Neural cell (in vitro differentiated cells): Measurements from ENCODE around the gene EIF2S2.
"Not testable (repeated sequence)": the region's sequence is repeated elsewhere in the genome, so short reads cannot be mapped to it uniquely, and the experiment has no call there.

Source experiments
- CTCF ChIP-seq: fragments of 450-650 bp; IDR thresholded peaks from 2 replicates; pipeline ENCODE4 v1.5.1; 2014; ENCODE audit warnings: antibody characterized with exemption, mild to moderate bottlenecking, moderate library complexity; ENCODE audit not compliant: poor library complexity, severe bottlenecking
- EP300 ChIP-seq: fragments of 450-650 bp; conservative IDR thresholded peaks from 2 replicates; pipeline ENCODE4 v1.6.1; 2014; ENCODE audit warnings: antibody characterized with exemption, mild to moderate bottlenecking, moderate library complexity; ENCODE audit not compliant: poor library complexity, severe bottlenecking
- EZH2 ChIP-seq: fragments of 200-600, 300-800 bp; shearing (Covaris generic), sonication (generic); IDR thresholded peaks from 2 replicates; pipeline ENCODE4 v1.6.1; 2014; ENCODE audit warnings: antibody characterized with exemption, low read length, borderline replicate concordance, mild to moderate bottlenecking; ENCODE audit not compliant: insufficient read depth, poor library complexity, severe bottlenecking
- MXI1 ChIP-seq: fragments of 450-650 bp; conservative IDR thresholded peaks from 2 replicates; pipeline ENCODE4 v1.6.1; 2014; ENCODE audit warnings: antibody characterized with exemption, mild to moderate bottlenecking; ENCODE audit not compliant: poor library complexity, severe bottlenecking
- POLR2AphosphoS5 ChIP-seq: IDR thresholded peaks from 2 replicates; pipeline ENCODE4 v1.6.1; 2012
- RAD21 ChIP-seq: fragments of 450-650 bp; conservative IDR thresholded peaks from 2 replicates; pipeline ENCODE4 v1.6.1; 2014; ENCODE audit warnings: antibody characterized with exemption, mild to moderate bottlenecking, moderate library complexity
- REST ChIP-seq: IDR thresholded peaks from 2 replicates; pipeline ENCODE4 v1.6.1; 2012; ENCODE audit warnings: borderline replicate concordance

- not testable (repeated sequence) for TF ChIP-seq CTCF, EP300, MXI1, POLR2AphosphoS5, REST, EZH2, RAD21
Measured at GRCh38 chr20:34133365-34133860, 21.4 kb upstream of the EIF2S2 start.
